ENCODE results near the gene MYO15A.

The MYO15A gene

GRCh38 chr17:18225642-18226283 is 117.2 kb downstream of the MYO15A start:
- Mint-ChIP-seq H3K36me3 (no peaks in the 10 kb centered on the region), H3K27me3 (no peaks in the 10 kb centered on the region), H3K9me3 (no peaks in the 10 kb centered on the region), H3K4me3 (peak overlapping the region; percentile 95), H3K4me1 (peaks cover 14% of the 10 kb centered on the region), H3K27ac (peak overlapping the region; percentile 89)
- DNase-seq (ENCODE audit: low spot score in 2 of 2) (peak in 1 of 2 donors; percentile 41), ATAC-seq (ENCODE audit: low read depth) (no peak)

- Mint-ChIP-seq H3K9me3 (no peaks in the 10 kb centered on the region), H3K27me3 (no peaks in the 10 kb centered on the region), H3K4me3 (peak overlapping the region; percentile 95), H3K36me3 (no peaks in the 10 kb centered on the region), H3K27ac (peak overlapping the region; percentile 89), H3K4me1 (peaks cover 14% of the 10 kb centered on the region)
- ATAC-seq (ENCODE audit: low read depth) (no peak), DNase-seq (ENCODE audit: low spot score in 2 of 2) (no peak)
These were observed 117.9 kb downstream of the MYO15A start for GRCh38 chr17:18226284-18226945.

DNA sequence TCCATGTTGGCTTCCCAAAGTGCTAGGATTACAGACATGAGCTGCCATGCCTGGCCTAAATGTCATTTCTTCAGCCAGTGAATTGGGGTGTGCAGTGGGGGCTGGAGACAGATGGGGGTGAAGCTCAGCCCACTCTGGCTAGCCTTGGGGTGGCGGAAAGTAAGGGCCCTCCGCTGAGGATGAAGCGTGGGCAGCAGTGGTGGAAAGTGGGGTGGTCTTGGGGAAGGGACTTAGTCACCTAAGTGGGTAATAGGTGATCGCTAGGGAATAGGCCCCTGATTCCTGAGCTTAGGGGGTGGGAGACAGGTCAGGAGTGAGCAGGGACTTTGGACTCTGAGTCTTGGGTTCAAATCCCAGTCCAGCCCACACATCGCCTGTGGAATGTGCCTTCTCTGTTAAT is 119.1 kb downstream of the MYO15A start:
- Mint-ChIP-seq H3K27ac (no peak overlapping the region), H3K4me3 (no peak overlapping the region), H3K36me3 (no peaks in the 10 kb centered on the region), H3K4me1 (peaks cover 14% of the 10 kb centered on the region), H3K27me3 (no peaks in the 10 kb centered on the region), H3K9me3 (no peaks in the 10 kb centered on the region)
- DNase-seq (ENCODE audit: low spot score in 2 of 2) (no peak), ATAC-seq (ENCODE audit: low read depth) (no peak)

GRCh38 chr17:18228176-18228682 is 119.7 kb downstream of the MYO15A start:
- H3K27me3 Mint-ChIP-seq: no peaks in the 10 kb centered on the region
- DNase-seq (ENCODE audit: low spot score in 2 of 2) (no peak), ATAC-seq (ENCODE audit: low read depth) (no peak)
- H3K9me3 Mint-ChIP-seq: no peaks in the 10 kb centered on the region
- H3K27ac Mint-ChIP-seq: no peak overlapping the region
- H3K36me3 Mint-ChIP-seq: no peaks in the 10 kb centered on the region
- peaks cover 14% of the 10 kb centered on the region for H3K4me1 Mint-ChIP-seq
- H3K4me3 Mint-ChIP-seq: no peak overlapping the region

DNA sequence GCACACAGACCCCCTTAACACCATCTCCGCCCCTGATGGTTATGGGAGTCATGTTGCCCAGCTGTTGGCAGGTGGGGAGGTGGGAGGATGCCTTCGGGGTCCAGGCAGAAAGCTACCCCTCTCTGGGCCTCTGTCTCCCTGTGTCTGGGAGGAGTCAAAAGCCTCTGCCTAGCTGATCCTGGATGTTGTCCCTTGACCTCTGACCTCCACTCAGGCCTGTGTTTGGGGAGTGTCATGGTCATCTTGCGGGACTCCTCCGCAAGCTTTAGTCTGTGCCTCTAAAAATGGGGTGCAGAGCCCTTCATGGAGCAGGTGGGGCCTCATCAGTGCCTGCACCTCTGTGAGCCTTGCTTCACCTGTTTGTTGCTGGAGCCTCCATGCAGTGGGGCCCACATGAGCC is 120.7 kb downstream of the MYO15A start:
- DNase-seq (ENCODE audit: low spot score in 2 of 2) (no peak), ATAC-seq (ENCODE audit: low read depth) (no peak)
- Mint-ChIP-seq H3K27ac (no peak overlapping the region), H3K9me3 (no peaks in the 10 kb centered on the region), H3K36me3 (no peaks in the 10 kb centered on the region), H3K4me1 (peaks cover 14% of the 10 kb centered on the region), H3K27me3 (no peaks in the 10 kb centered on the region), H3K4me3 (no peak overlapping the region)

Measured in memory B cell (primary cell).